WTC11 (cell line): ENCODE results near the gene ARHGEF28. TPM values are rescaled to one million over a fixed set of nuclear protein-coding genes. Genes with fewer than 3 reads are reported as not detected.

Experiments
- ATAC-seq: fragments of 200-7000 bp; cut with Tn5 transposase; 2 replicates; pipeline ENCODE4 v1.10.0; 2021; ENCODE audit warnings: mild to moderate bottlenecking, moderate library complexity
- CTCF ChIA-PET: fragments of 300-600 bp; sonication (Branson Sonifier 250); formaldehyde crosslinking; loops from one replicate; lab custom pipeline; 2021; ENCODE audit warnings: antibody characterized with exemption; lab: Charles Lee
- POLR2A ChIA-PET: fragments of 350-600 bp; sonication (Branson Sonifier 250); formaldehyde crosslinking; loops from one replicate; lab custom pipeline; 2021; ENCODE audit warnings: antibody characterized with exemption; lab: Charles Lee
- DNase-seq: peaks from one replicate; pipeline ENCODE4 v3.0.0; 2021; ENCODE audit warnings: low spot score
- H3K27ac Mint-ChIP-seq: 2 replicates; pipeline ENCODE4 v1.8.0; 2021; ENCODE audit warnings: mixed read lengths
- H3K27me3 Mint-ChIP-seq: 2 replicates; pipeline ENCODE4 v1.8.0; 2021; ENCODE audit warnings: low read depth, mild to moderate bottlenecking, moderate library complexity, mixed read lengths
- H3K36me3 Mint-ChIP-seq: 2 replicates; pipeline ENCODE4 v1.8.0; 2021; ENCODE audit warnings: mixed read lengths
- H3K4me1 Mint-ChIP-seq: 2 replicates; pipeline ENCODE4 v1.8.0; 2022; ENCODE audit warnings: mixed read lengths
- H3K4me3 Mint-ChIP-seq: 2 replicates; pipeline ENCODE4 v1.8.0; 2021; ENCODE audit warnings: mild to moderate bottlenecking, moderate library complexity, mixed read lengths
- H3K9me3 Mint-ChIP-seq: 2 replicates; pipeline ENCODE4 v1.8.0; 2021; ENCODE audit warnings: mixed read lengths
- CREM ChIP-seq: sonication (generic); formaldehyde crosslinking; IDR thresholded peaks from 2 replicates; pipeline ENCODE4 v1.8.1; 2022; ENCODE audit warnings: mild to moderate bottlenecking, missing genetic modification reagents, moderate library complexity
- FOXK1 ChIP-seq: sonication (generic); formaldehyde crosslinking; IDR thresholded peaks from 2 replicates; pipeline ENCODE4 v1.8.0; 2022; ENCODE audit warnings: mild to moderate bottlenecking, moderate library complexity, missing genetic modification reagents
- GABPB1 ChIP-seq: sonication (generic); formaldehyde crosslinking; IDR thresholded peaks from 2 replicates; pipeline ENCODE4 v1.8.1; 2023; ENCODE audit warnings: mild to moderate bottlenecking, missing genetic modification reagents
- GTF2I ChIP-seq: fragments of 250-450 bp; sonication (Bioruptor Pico); conservative IDR thresholded peaks from 2 replicates; pipeline ENCODE4 v1.4.0; 2021; ENCODE audit warnings: mild to moderate bottlenecking
- PRRX2 ChIP-seq: fragments of 250-450 bp; sonication (Bioruptor Pico); IDR thresholded peaks from 2 replicates; pipeline ENCODE4 v1.8.0; 2021; ENCODE audit warnings: mild to moderate bottlenecking
- TEAD4 ChIP-seq: sonication (generic); formaldehyde crosslinking; IDR thresholded peaks from 2 replicates; pipeline ENCODE4 v1.8.0; 2022; ENCODE audit warnings: mild to moderate bottlenecking, missing genetic modification reagents
- ZNF232 ChIP-seq: sonication (generic); formaldehyde crosslinking; IDR thresholded peaks from 2 replicates; pipeline ENCODE4 v1.8.0; 2022; ENCODE audit warnings: mild to moderate bottlenecking, missing genetic modification reagents
- ZNF416 ChIP-seq: fragments of 250-450 bp; sonication (Bioruptor Pico); IDR thresholded peaks from 2 replicates; pipeline ENCODE4 v1.9.0; 2021; ENCODE audit warnings: mild to moderate bottlenecking, inconsistent platforms
- total RNA-seq: library from RNA; stranded (reverse); gene quantifications from 3 replicates; pipeline ENCODE4 v1.2.3, GENCODE V29; 2021
- TF ChIP-seq, protein P1 (sequence below): sonication (generic); formaldehyde crosslinking; IDR thresholded peaks from 2 replicates; pipeline ENCODE4 v1.8.1; 2023; ENCODE audit warnings: mild to moderate bottlenecking, missing genetic modification reagents, borderline replicate concordance
- TF ChIP-seq, protein P2 (sequence below): fragments of 250-450 bp; sonication (Bioruptor Pico); IDR thresholded peaks from 2 replicates; pipeline ENCODE4 v1.9.0; 2021; ENCODE audit warnings: moderate library complexity, mild to moderate bottlenecking, inconsistent platforms, borderline replicate concordance
- TF ChIP-seq, protein P3 (sequence below): sonication (generic); formaldehyde crosslinking; IDR thresholded peaks from 2 replicates; pipeline ENCODE4 v1.8.0; 2023; ENCODE audit warnings: mild to moderate bottlenecking, missing genetic modification reagents
- TF ChIP-seq, protein P4 (sequence below): sonication (generic); formaldehyde crosslinking; IDR thresholded peaks from 2 replicates; pipeline ENCODE4 v1.8.0; 2023; ENCODE audit warnings: missing genetic modification reagents, mild to moderate bottlenecking, borderline replicate concordance

Gene ARHGEF28
- total RNA-seq, 1 experiment from 2014 or later, result 0.96 TPM

DNA sequence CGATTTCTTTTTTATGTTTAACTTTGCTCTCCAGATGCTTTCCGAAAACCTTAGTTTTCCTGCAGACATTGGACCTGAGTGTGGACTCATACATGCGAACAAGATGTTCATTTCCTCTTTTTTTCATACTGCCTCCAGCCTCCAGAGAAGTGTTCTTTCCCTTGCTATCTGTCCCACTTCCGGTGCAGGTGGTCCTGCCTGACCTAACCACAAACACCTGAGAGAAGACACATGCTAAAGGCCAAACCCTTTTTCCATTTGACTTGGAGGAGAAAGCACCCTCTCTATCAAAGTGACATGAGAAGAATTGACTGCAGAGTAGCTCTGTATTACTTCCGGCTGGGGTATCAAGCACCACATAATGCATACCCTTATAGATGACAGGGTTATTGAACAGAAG, 334.0 kb downstream of the ARHGEF28 start:
- ChIA-PET POLR2A (no interaction called here), CTCF (no interaction called here)
- Mint-ChIP-seq H3K36me3 (no peaks in the 10 kb centered on the region), H3K4me1 (no peaks in the 10 kb centered on the region), H3K9me3 (no peaks in the 10 kb centered on the region), H3K4me3 (no peak overlapping the region), H3K27ac (no peak overlapping the region), H3K27me3 (no peaks in the 10 kb centered on the region)
- ATAC-seq (no peak), DNase-seq (no peak)
- TF ChIP-seq TEAD4 (CRISPR knock-in tag) (no peak), PRRX2 (CRISPR knock-in tag) (no peak), ZNF232 (CRISPR knock-in tag) (no peak), ZNF416 (CRISPR knock-in tag) (no peak), FOXK1 (CRISPR knock-in tag) (no peak)
- TF ChIP-seq, protein P1, sequence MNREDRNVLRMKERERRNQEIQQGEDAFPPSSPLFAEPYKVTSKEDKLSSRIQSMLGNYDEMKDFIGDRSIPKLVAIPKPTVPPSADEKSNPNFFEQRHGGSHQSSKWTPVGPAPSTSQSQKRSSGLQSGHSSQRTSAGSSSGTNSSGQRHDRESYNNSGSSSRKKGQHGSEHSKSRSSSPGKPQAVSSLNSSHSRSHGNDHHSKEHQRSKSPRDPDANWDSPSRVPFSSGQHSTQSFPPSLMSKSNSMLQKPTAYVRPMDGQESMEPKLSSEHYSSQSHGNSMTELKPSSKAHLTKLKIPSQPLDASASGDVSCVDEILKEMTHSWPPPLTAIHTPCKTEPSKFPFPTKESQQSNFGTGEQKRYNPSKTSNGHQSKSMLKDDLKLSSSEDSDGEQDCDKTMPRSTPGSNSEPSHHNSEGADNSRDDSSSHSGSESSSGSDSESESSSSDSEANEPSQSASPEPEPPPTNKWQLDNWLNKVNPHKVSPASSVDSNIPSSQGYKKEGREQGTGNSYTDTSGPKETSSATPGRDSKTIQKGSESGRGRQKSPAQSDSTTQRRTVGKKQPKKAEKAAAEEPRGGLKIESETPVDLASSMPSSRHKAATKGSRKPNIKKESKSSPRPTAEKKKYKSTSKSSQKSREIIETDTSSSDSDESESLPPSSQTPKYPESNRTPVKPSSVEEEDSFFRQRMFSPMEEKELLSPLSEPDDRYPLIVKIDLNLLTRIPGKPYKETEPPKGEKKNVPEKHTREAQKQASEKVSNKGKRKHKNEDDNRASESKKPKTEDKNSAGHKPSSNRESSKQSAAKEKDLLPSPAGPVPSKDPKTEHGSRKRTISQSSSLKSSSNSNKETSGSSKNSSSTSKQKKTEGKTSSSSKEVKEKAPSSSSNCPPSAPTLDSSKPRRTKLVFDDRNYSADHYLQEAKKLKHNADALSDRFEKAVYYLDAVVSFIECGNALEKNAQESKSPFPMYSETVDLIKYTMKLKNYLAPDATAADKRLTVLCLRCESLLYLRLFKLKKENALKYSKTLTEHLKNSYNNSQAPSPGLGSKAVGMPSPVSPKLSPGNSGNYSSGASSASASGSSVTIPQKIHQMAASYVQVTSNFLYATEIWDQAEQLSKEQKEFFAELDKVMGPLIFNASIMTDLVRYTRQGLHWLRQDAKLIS (CRISPR knock-in tag), result no peak

DNA sequence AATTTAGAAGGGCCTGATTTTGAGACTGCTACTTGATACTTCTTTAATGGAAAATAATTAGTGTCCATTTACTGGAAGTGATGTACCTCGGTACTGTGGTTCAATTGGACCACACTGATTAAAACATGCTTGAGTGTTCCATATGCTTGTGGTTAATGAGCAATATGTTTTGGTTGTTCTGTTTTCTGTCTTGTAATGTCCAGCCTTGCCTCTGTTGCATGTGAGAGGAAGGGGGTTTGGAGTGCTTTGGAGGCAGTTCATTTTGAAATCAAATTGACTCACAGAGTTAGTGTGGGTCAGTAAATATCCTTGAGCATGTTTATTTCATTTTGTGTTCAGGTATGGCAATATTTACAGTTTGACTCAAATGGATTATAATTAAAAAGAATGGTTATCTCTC, 334.4 kb downstream of the ARHGEF28 start:
- H3K27me3 Mint-ChIP-seq, result no peaks in the 10 kb centered on the region
- H3K4me3 Mint-ChIP-seq, result no peak overlapping the region
- ChIA-PET POLR2A (no interaction called here), CTCF (no interaction called here)
- H3K36me3 Mint-ChIP-seq, result no peaks in the 10 kb centered on the region
- DNase-seq (no peak), ATAC-seq (no peak)
- no peaks in the 10 kb centered on the region for H3K9me3 Mint-ChIP-seq
- TF ChIP-seq GTF2I (CRISPR knock-in tag) (no peak), ZNF232 (CRISPR knock-in tag) (no peak), CREM (no peak), GABPB1 (no peak)
- TF ChIP-seq, protein P2, sequence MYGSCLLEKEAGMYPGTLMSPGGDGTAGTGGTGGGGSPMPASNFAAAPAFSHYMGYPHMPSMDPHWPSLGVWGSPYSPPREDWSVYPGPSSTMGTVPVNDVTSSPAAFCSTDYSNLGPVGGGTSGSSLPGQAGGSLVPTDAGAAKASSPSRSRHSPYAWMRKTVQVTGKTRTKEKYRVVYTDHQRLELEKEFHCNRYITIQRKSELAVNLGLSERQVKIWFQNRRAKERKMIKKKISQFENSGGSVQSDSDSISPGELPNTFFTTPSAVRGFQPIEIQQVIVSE (CRISPR knock-in tag), result no peak
- TF ChIP-seq, protein P3, sequence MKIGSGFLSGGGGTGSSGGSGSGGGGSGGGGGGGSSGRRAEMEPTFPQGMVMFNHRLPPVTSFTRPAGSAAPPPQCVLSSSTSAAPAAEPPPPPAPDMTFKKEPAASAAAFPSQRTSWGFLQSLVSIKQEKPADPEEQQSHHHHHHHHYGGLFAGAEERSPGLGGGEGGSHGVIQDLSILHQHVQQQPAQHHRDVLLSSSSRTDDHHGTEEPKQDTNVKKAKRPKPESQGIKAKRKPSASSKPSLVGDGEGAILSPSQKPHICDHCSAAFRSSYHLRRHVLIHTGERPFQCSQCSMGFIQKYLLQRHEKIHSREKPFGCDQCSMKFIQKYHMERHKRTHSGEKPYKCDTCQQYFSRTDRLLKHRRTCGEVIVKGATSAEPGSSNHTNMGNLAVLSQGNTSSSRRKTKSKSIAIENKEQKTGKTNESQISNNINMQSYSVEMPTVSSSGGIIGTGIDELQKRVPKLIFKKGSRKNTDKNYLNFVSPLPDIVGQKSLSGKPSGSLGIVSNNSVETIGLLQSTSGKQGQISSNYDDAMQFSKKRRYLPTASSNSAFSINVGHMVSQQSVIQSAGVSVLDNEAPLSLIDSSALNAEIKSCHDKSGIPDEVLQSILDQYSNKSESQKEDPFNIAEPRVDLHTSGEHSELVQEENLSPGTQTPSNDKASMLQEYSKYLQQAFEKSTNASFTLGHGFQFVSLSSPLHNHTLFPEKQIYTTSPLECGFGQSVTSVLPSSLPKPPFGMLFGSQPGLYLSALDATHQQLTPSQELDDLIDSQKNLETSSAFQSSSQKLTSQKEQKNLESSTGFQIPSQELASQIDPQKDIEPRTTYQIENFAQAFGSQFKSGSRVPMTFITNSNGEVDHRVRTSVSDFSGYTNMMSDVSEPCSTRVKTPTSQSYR (CRISPR knock-in tag), result no peak
- TF ChIP-seq, protein P4, sequence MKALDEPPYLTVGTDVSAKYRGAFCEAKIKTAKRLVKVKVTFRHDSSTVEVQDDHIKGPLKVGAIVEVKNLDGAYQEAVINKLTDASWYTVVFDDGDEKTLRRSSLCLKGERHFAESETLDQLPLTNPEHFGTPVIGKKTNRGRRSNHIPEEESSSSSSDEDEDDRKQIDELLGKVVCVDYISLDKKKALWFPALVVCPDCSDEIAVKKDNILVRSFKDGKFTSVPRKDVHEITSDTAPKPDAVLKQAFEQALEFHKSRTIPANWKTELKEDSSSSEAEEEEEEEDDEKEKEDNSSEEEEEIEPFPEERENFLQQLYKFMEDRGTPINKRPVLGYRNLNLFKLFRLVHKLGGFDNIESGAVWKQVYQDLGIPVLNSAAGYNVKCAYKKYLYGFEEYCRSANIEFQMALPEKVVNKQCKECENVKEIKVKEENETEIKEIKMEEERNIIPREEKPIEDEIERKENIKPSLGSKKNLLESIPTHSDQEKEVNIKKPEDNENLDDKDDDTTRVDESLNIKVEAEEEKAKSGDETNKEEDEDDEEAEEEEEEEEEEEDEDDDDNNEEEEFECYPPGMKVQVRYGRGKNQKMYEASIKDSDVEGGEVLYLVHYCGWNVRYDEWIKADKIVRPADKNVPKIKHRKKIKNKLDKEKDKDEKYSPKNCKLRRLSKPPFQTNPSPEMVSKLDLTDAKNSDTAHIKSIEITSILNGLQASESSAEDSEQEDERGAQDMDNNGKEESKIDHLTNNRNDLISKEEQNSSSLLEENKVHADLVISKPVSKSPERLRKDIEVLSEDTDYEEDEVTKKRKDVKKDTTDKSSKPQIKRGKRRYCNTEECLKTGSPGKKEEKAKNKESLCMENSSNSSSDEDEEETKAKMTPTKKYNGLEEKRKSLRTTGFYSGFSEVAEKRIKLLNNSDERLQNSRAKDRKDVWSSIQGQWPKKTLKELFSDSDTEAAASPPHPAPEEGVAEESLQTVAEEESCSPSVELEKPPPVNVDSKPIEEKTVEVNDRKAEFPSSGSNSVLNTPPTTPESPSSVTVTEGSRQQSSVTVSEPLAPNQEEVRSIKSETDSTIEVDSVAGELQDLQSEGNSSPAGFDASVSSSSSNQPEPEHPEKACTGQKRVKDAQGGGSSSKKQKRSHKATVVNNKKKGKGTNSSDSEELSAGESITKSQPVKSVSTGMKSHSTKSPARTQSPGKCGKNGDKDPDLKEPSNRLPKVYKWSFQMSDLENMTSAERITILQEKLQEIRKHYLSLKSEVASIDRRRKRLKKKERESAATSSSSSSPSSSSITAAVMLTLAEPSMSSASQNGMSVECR (CRISPR knock-in tag), result no peak
- H3K4me1 Mint-ChIP-seq, result no peaks in the 10 kb centered on the region
- H3K27ac Mint-ChIP-seq, result no peak overlapping the region
